CD4-positive, alpha-beta memory T cell (primary cell): ENCODE results near the gene ZNF536. TPM values are rescaled to one million over a fixed set of nuclear protein-coding genes. Genes with fewer than 3 reads are reported as not detected.

Experiments used
- CTCF ChIA-PET: fragments of 350-600 bp; sonication (Branson Sonifier 250); formaldehyde crosslinking; loops from one replicate; lab custom pipeline; 2021; ENCODE audit warnings: inconsistent platforms; ENCODE audit not compliant: partially characterized antibody; lab: Charles Lee
- POLR2A ChIA-PET: fragments of 350-600 bp; sonication (Branson Sonifier 250); formaldehyde crosslinking; loops from one replicate; lab custom pipeline; 2021; ENCODE audit not compliant: partially characterized antibody; lab: Charles Lee
- DNase-seq, 5 donors: peaks; one replicate each; pipeline versions ENCODE4 v3.0.0 to v3.0.0-alpha.2; 2020 to 2022; ENCODE audit warnings: mixed read lengths in 1 of 5
- H3K27ac ChIP-seq: one replicate; pipeline ENCODE4 v1.7.0; 2013; ENCODE audit warnings: low read depth, low read length
- H3K27me3 ChIP-seq: 2 replicates; pipeline ENCODE4 v1.7.0; 2013; ENCODE audit warnings: mild to moderate bottlenecking, low read length, moderate library complexity; ENCODE audit not compliant: insufficient read depth
- H3K36me3 ChIP-seq: 2 replicates; pipeline ENCODE4 v1.7.0; 2013; ENCODE audit warnings: mild to moderate bottlenecking, low read length, moderate library complexity; ENCODE audit not compliant: insufficient read depth
- H3K4me1 ChIP-seq: 2 replicates; pipeline ENCODE4 v1.7.0; 2013; ENCODE audit warnings: mild to moderate bottlenecking, low read length, moderate library complexity; ENCODE audit not compliant: insufficient read depth
- H3K4me3 ChIP-seq, 2 donors: one replicate each; pipeline ENCODE4 v1.7.0; 2013; ENCODE audit warnings: low read length in 2 of 2, mild to moderate bottlenecking in 1 of 2
- H3K9me3 ChIP-seq, 2 donors: one replicate each; pipeline ENCODE4 v1.7.0; 2013; ENCODE audit warnings: low read length in 2 of 2, control low read depth in 1 of 2; ENCODE audit not compliant: control insufficient read depth in 1 of 2
- H3K27ac Mint-ChIP-seq, 7 donors: one replicate each; pipeline ENCODE4 v1.8.0; 2020 to 2021; ENCODE audit warnings: mixed read lengths in 7 of 7, mild to moderate bottlenecking in 6 of 7, inconsistent platforms in 3 of 7, moderate library complexity in 3 of 7
- H3K27me3 Mint-ChIP-seq, 2 donors: one replicate each; pipeline ENCODE4 v1.8.0; 2020 to 2021; ENCODE audit warnings: mixed read lengths in 2 of 2
- H3K36me3 Mint-ChIP-seq, 2 donors: one replicate each; pipeline ENCODE4 v1.8.0; 2020 to 2021; ENCODE audit warnings: mixed read lengths in 2 of 2, inconsistent platforms in 1 of 2, mild to moderate bottlenecking in 1 of 2
- H3K4me1 Mint-ChIP-seq, 4 donors: one replicate each; pipeline ENCODE4 v1.8.0; 2020 to 2021; ENCODE audit warnings: mixed read lengths in 4 of 4, mild to moderate bottlenecking in 1 of 4
- H3K4me3 Mint-ChIP-seq, 8 donors: one replicate each; pipeline ENCODE4 v1.8.0; 2020 to 2021; ENCODE audit warnings: mixed read lengths in 8 of 8, mild to moderate bottlenecking in 7 of 8, moderate library complexity in 6 of 8, inconsistent platforms in 3 of 8
- H3K9me3 Mint-ChIP-seq, 8 donors: one replicate each; pipeline ENCODE4 v1.8.0; 2020 to 2021; ENCODE audit warnings: mixed read lengths in 8 of 8, mild to moderate bottlenecking in 5 of 8, inconsistent platforms in 3 of 8, moderate library complexity in 1 of 8
- intact Hi-C: fragments of 100-400 bp; cut with micrococcal nuclease; formaldehyde crosslinking; loops from one replicate; pipeline ENCODE4 v1.15.1; 2023
- polyA plus RNA-seq, 2 donors: library from polyadenylated mRNA; unstranded; fragments of 300-500 nt; fragmentation: Illumina TruSeq; gene quantifications; one replicate each; pipeline ENCODE4 v1.2.3, GENCODE V29; 2021
- total RNA-seq, 2 experiments: library from RNA; stranded (reverse); gene quantifications; one replicate each; pipeline ENCODE4 v1.2.3, GENCODE V29; 2021

The ZNF536 gene
- total and polyA plus RNA-seq, 4 experiments from 2014 or later = 0.20 TPM; not detected in 3

DNA sequence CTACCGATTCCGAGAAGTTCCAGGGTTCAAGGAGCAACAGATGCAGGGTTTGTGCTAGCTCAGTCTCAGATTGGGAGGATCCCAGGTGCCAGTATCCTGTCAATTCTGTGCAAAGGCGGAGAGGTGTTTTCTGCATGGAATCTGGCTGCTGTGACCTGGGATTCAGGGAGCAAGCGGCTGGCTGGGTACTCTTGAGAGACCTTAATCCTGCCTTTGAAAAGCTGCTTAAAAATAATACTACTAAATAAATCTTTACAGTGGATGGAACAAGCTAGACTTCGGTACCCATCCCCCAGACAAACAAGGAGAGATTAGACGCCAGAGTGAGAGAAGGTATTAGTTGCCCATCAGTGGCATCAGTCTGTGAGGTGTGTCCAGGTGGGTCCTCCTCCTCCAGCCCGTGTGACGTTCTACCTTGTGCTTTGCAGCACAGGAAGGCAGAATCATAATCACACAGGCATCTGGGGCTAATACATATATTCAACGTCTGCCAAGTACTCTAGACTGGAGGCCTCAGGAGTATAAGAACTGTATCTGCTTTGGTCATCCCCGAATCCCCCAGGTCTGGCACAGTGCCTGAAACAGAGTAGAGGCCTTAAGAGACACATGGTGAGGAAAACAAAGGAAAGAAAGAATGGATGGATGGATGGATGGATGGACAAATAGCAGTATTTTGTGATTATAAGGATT lies 230.6 kb downstream of the ZNF536 start:
- no peak for DNase-seq
- H3K36me3 ChIP-seq = no peaks in the 10 kb centered on the region
- no peaks in the 10 kb centered on the region for H3K9me3 ChIP-seq
- no peaks in the 10 kb centered on the region for H3K4me1 ChIP-seq
- H3K27me3 ChIP-seq = no peaks in the 10 kb centered on the region
- Mint-ChIP-seq H3K27ac (no peak overlapping the region), H3K4me3 (no peak overlapping the region), H3K36me3 (no peaks in the 10 kb centered on the region), H3K4me1 (no peaks in the 10 kb centered on the region), H3K9me3 (peaks cover 0 to 7% (median 0%) of the 10 kb centered on the region in 8 donors), H3K27me3 (peaks cover 2 to 12% of the 10 kb centered on the region in 2 donors)
- H3K27ac ChIP-seq = no peak overlapping the region
- intact Hi-C loops = no loop called here
- ChIA-PET POLR2A (no interaction called here), CTCF (no interaction called here)
- no peak overlapping the region for H3K4me3 ChIP-seq

DNA sequence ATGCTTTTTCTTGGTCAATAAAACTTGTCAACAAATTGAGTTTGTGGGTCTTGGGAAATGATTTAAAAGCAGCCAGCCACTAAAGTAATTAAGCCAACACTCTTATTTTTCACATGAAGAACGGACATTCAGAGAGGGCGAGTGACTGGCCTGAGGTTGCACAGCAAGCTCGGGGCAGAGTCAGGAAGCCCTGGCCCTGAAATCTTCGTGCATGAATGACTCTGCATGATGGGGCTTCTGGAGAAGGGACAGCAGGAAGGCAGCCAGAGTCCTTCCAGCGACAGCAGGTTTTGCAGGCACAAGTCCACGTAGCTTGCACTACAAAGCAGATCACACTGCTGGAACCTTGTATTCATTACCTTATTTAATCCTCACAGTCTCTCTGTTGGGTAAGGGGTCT lies 232.5 kb downstream of the ZNF536 start:
- ChIA-PET CTCF (no interaction called here), POLR2A (no interaction called here)
- intact Hi-C loops = no loop called here
- H3K27ac ChIP-seq = no peak overlapping the region
- no peaks in the 10 kb centered on the region for H3K9me3 ChIP-seq
- peaks cover 0 to 7% (median 0%) of the 10 kb centered on the region in 8 donors for H3K9me3 Mint-ChIP-seq
- H3K36me3 Mint-ChIP-seq = no peaks in the 10 kb centered on the region
- no peaks in the 10 kb centered on the region for H3K4me1 ChIP-seq
- DNase-seq = no peak
- H3K4me3 Mint-ChIP-seq = no peak overlapping the region
- H3K4me3 ChIP-seq = no peak overlapping the region
- H3K27ac Mint-ChIP-seq = no peak overlapping the region
- no peaks in the 10 kb centered on the region for H3K36me3 ChIP-seq
- no peaks in the 10 kb centered on the region for H3K27me3 ChIP-seq
- H3K27me3 Mint-ChIP-seq = peaks cover 2 to 10% of the 10 kb centered on the region in 2 donors
- H3K4me1 Mint-ChIP-seq = no peaks in the 10 kb centered on the region

DNA sequence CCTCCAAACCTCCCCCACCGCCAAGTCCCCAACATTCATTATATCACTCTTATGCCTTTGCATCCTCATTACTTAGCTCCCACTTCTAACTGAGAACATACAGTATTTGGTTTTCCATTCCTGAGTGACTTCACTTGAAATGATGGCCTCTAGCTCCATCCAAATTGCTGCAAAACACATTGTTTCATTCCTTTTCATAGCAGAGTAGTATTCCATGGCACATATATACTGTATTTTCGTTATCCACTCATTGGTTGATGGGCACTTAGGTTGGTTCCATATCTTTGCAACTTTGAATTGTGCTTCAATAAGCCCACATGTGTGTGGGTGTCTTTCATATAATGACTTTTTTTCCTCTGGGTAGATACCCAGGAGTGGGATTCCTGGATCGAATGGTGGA lies 233.1 kb downstream of the ZNF536 start:
- Mint-ChIP-seq H3K9me3 (peaks cover 0 to 7% (median 0%) of the 10 kb centered on the region in 8 donors), H3K27me3 (peaks cover 2 to 7% of the 10 kb centered on the region in 2 donors), H3K36me3 (no peaks in the 10 kb centered on the region), H3K27ac (no peak overlapping the region), H3K4me3 (no peak overlapping the region), H3K4me1 (no peaks in the 10 kb centered on the region)
- H3K9me3 ChIP-seq = no peaks in the 10 kb centered on the region
- no peaks in the 10 kb centered on the region for H3K36me3 ChIP-seq
- POLR2A ChIA-PET = no interaction called here
- CTCF ChIA-PET = no interaction called here
- no peaks in the 10 kb centered on the region for H3K27me3 ChIP-seq
- intact Hi-C loops = no loop called here
- H3K27ac ChIP-seq = no peak overlapping the region
- DNase-seq = no peak
- no peak overlapping the region for H3K4me3 ChIP-seq
- no peaks in the 10 kb centered on the region for H3K4me1 ChIP-seq

DNA sequence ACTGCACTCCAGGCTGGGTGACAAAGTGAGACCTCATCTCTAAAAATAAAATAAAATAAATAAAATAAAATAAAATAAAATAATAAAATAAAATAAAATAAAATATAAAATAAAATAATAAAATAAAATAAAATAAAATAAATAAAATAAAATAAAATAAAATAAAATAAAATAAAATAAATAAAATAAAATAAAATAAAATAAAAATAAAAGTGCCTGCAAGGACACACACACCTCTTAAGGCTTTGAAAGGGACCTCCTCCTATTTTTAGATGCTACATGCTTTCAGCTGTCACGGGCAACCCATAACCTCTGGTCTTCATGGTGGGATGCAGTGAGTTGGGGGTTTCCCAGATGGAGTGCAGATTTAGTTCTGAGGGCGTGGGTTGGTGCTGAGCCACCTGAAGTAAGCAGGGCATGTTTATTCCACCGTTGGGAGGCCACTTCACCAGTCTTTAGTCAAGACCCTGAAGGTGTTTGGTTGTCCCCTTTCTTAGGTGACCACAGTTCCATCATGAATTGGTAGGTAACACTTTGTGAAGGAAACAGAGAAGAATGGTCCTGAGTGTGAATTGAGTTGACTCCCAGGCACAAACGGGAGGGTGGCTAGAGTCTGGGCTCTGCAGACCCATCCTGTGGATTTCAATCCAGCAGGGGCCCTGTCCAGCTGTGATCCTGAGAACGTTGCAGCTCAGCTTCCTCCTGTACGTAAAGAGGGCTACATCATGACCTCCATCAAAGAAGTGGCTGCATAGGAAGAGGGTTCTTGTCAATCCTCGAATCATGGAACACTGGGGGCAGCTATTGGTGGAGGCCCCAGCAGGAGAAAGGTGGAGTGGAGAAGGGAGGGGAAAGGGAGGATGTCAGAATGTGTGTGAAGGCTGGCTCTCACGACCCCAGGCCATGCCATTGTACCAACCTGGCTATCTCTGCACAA lies 234.2 kb downstream of the ZNF536 start:
- CTCF ChIA-PET = no interaction called here
- no peaks in the 10 kb centered on the region for H3K4me1 Mint-ChIP-seq
- H3K27me3 ChIP-seq = no peaks in the 10 kb centered on the region
- intact Hi-C loops = no loop called here
- DNase-seq = no peak
- no peaks in the 10 kb centered on the region for H3K9me3 ChIP-seq
- H3K36me3 ChIP-seq = no peaks in the 10 kb centered on the region
- H3K4me1 ChIP-seq = no peaks in the 10 kb centered on the region
- POLR2A ChIA-PET = no interaction called here
- H3K27me3 Mint-ChIP-seq = peaks cover 0 to 2% of the 10 kb centered on the region in 2 donors
- no peaks in the 10 kb centered on the region for H3K36me3 Mint-ChIP-seq
- no peak overlapping the region for H3K4me3 Mint-ChIP-seq
- H3K27ac Mint-ChIP-seq = peak overlapping the region in 1 of 7 donors; percentile 57
- no peak overlapping the region for H3K27ac ChIP-seq
- peaks cover 0 to 7% (median 0%) of the 10 kb centered on the region in 8 donors for H3K9me3 Mint-ChIP-seq
- no peak overlapping the region for H3K4me3 ChIP-seq
